GM18873 (cell line): ENCODE data around the gene CPNE5.

Experiments used
- ATAC-seq: cut with Tn5 transposase; IDR thresholded peaks from one replicate; pipeline ENCODE4 v1.9.1; 2021; ENCODE audit warnings: mild to moderate bottlenecking, moderate library complexity, moderate number of reproducible peaks; ENCODE audit not compliant: unreplicated experiment, low FRiP score

CPNE5 gene

GRCh38 chr6:36837022-36837339, 2.3 kb downstream of the CPNE5 start:
- no peak for ATAC-seq

- no peak for ATAC-seq
Observed at GRCh38 chr6:36836111-36837021, 2.9 kb downstream of the CPNE5 start.

DNA sequence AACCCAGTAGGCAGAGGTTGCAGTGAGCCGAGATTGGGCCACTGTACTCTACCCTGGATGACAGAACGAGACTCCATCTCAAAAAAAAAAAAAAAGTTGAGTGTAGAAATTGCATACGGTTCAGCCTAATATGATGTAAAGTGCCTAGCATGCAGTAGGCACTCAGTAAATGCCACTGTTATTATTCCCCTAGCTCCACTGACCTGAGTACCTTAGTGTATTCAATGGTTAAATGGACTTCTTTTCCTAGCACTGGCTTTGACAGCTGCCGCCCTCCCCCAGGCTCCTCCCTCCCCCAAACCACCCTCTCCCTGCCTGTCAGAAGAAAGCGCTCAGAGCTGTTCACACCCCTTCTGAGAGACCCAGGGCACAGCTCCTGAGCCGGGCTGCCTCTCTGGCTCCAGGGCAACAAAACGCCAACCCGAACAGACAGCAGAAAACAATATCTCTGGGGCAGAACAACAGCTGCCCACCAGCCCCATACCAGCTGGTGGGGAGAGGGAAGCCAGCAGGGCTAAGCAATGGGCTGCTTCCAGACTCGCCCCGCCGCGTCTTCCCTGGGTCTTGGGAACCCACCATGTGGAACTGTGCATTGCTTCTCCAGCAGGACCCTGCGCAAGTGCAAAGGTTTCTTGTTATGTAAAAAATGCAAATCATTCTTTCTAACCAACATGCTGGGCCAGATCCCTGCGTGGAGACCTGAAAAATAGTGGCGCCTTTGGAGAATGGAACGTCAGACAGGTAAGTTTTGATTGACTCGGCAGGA, 4.5 kb downstream of the CPNE5 start:
- ATAC-seq: no peak

GRCh38 chr6:36833182-36833789, 6.0 kb downstream of the CPNE5 start:
- ATAC-seq: no peak

- ATAC-seq: no peak
Observed at GRCh38 chr6:36832313-36832712, 6.9 kb downstream of the CPNE5 start.

GRCh38 chr6:36830577-36830976, 8.7 kb downstream of the CPNE5 start:
- ATAC-seq: no peak

- no peak for ATAC-seq
Observed at GRCh38 chr6:36829919-36830544, 9.2 kb downstream of the CPNE5 start.

DNA sequence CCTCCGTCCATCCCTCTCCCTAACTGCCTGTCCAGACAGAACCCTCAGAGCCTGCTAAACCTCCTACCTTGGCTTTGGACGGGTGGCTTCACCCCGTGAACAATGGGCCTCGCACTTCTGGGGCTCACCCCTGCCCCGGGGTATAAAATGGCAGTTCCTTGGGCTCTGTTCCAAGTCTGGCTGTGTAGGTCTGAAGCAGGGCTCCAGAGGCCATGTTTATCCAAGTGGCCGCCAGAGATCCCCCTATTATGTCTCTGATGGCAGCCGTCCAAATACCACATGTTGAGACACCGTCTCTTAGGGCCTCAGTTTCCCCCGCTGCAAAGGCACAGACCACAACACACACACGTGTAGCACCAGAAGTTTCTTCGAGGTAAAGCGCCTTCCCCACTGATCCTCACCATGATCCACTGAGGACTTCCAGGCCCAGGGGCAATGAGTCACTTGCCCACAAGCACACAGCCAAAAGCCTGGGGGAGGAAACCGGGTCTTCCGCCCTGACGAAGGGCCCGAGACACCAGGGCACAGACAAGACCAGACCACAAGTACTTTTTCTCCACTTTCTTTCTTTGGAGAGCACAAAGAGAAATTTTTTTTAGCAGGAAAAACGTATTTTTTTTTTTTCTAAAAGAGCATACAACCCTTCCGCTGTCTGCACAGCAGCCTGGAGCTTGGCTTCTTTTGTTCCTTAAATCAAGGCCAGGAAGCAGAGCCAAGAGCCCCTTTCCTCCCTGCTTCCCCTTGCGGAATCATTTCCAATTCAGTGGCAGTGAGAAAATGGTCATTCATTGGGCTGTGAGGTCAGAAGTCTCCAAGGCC, 11.8 kb downstream of the CPNE5 start:
- ATAC-seq: no peak

- ATAC-seq: no peak
Observed at GRCh38 chr6:36826520-36827227, 12.6 kb downstream of the CPNE5 start.

DNA sequence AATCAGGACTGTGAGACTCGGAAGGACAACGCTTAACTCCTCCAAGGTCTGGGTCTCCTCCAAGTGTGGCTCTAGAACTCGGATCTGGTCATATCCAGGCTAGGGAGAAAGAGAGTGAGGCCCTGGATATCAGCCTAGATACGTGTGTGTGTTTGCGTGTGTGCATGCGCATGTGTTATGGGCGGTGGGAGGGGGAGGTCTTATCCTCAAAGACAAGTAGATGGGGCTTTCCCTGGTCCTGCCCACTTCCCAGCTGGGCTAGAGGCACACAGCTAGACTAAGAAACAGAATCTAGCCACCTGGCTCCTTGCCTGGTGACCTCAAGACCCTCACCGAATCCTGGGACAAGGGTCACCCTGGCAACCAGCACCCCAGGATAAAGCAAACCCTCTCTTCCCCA, 13.2 kb downstream of the CPNE5 start:
- no peak for ATAC-seq

DNA sequence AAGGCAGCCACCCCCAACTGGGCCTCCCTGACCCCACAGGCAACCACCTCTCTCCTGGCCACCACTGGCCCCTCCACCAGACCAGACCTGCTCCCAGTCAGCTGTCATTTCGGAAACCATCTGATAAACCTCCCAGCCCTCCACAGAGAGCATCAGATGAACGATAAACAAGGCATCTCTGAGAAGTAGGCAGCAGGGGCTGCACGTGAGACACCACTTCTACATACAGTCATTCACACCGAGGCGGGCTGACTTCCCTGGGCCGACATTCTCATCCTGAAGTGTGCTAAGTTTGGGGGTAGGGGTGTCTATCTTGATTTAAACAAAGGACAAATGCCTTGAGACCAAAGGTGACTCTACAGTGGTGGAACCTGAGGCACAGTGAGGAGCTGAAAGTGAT, 13.8 kb downstream of the CPNE5 start:
- ATAC-seq: no peak

DNA sequence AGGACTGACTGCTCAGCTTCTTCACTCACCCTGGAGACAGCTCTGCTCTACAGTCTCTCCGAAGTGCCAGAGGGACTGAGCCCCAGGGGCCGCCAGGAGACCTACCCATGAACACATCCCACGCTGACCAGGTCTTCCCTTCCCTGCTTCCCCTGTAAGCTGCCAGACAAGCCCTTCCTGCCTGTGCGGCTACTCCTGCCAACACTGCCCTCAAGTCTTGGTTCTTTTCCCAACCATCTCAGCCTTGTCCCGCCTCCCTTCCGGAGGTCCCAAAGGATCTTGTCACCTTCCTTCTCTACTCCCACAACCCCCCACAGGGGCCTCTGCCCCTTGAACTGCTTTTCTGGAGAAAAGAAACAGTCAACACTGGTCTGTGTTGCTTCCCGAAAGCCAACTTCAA, 15.0 kb downstream of the CPNE5 start:
- no peak for ATAC-seq

DNA sequence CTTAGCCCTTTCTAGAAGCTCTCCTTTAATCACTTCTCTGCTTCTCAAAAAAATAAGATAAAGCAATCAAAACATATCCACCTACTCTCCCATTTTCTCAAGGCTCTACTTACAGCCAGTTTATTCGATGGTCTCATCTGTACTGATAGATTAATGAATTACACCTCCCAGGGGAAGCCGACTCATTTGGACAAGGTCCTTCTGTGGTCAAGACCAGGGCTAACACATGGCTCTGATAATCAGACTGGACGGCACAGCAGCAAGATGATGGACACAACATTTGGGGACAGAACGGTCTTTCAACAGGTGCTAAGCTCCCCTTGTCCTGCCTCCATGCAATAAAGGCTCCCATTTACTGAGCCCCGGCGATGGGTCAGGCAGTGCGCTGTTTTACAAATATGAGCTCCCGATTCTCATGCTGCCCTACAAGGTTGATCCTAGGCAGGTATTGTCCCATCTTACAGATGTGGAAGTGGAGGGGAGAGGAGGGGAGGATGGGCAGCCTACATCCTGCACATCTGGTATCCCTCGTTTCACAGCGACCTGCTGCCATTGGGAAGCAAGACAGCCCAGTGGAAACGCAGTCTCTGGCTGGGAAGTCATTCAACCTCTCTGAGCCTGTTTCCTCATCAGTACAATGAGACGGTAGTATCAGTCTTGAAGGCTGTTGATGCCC, 15.7 kb downstream of the CPNE5 start:
- no peak for ATAC-seq

DNA sequence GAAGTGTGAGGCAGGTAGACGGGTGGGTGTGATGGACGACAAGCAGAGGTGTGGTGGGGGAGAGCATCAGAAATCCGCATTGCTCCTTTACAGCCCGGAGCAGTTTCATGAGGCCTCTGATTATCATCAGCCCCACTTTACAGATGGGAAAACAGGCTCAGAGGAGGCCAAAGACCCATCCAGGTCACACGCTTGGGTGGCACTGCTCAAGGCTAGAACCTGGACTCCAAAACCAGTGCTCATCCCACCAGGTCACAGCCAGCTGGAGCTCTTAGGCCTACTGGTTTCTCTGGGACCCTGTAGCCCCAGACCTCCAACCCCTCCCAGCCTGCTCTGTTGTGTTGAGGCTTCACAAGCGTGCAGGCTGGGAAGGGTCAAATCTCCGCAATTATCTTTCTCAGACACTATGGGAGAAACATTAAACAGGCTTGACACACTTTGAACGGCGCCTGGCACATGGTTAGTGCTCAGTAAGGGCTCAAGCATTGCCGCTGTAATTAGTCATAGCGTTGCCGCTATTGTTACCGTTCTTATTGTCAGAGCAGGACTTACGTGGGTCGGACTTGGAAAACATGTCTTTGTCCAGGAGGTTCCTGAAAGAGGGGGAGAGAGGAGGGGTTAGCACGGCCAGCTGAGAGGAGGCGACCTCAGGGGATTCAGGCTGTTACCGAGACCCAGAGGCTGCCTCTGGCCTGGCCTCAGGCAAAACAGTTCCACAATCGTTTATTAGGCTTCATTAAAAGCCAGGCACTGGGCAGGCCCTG, 16.6 kb downstream of the CPNE5 start:
- ATAC-seq: no peak

- no peak for ATAC-seq
Observed at GRCh38 chr6:36821581-36822335, 17.5 kb downstream of the CPNE5 start.

DNA sequence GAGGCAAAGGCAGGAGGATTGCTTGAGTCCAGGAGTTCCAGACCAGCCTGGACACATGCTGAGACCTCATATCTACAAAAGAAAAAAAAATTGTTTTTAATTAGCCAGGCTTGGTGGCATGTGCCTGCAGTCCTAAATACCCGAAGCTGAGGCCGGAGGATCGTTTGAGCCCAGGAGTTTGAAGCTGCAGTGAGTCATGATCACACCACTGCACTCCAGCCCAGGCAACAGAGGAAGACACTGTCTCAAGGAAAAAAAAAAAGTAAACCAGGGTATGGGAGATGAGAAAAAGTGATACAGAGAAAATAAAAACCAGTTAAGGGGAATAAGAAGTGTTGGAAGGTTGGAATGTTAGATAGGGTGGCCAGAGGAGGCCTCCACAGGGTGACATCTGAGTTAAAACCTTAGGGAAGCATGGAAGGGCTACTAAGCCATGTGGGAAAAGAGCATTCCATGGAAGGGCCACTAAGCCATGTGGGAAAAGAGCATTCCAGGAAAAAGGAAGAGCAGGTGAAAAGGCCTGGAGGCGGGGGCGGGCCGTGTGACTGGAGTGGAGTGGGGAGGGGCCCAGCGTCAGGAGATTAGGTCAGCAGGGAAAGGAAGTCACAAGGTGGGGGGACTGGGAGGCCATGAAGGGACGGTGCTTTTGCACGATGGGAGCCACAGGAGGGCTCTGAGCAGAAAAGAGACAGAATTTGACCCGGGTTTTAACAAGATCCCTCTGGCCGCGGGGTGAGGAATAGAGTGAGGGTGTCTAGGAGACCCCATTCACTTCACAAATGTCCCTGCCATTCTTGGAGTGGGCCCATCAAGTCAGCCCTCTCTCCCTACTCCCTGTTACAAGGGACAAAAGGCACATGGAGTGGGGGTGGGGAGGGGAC, 18.3 kb downstream of the CPNE5 start:
- ATAC-seq: no peak

GRCh38 chr6:36818756-36819155, 20.5 kb downstream of the CPNE5 start:
- ATAC-seq: no peak
